Subcutaneous abdominal adipose tissue (tissue), 5 donors: ENCODE results near the gene MITF.

Experiments used
- H3K27ac ChIP-seq: one replicate; pipeline ENCODE4 v1.7.0; 2013; ENCODE audit warnings: low read depth, mild to moderate bottlenecking, inconsistent platforms, low read length, moderate library complexity
- H3K27me3 ChIP-seq, 5 donors: one replicate each; pipeline ENCODE4 v1.7.0; 2013; ENCODE audit warnings: low read length in 5 of 5, inconsistent platforms in 1 of 5; ENCODE audit not compliant: control insufficient read depth in 5 of 5, insufficient read depth in 4 of 5
- H3K36me3 ChIP-seq, 5 donors: one replicate each; pipeline ENCODE4 v1.7.0; 2013; ENCODE audit warnings: low read length in 5 of 5; ENCODE audit not compliant: control insufficient read depth in 5 of 5, insufficient read depth in 5 of 5
- H3K4me1 ChIP-seq, 5 donors: one replicate each; pipeline ENCODE4 v1.7.0; 2013; ENCODE audit warnings: low read length in 5 of 5, mild to moderate bottlenecking in 3 of 5, moderate library complexity in 1 of 5; ENCODE audit not compliant: control insufficient read depth in 5 of 5, insufficient read depth in 5 of 5
- H3K4me3 ChIP-seq, 5 donors: one replicate each; pipeline ENCODE4 v1.7.0; 2013; ENCODE audit warnings: low read length in 5 of 5, low read depth in 1 of 5
- H3K9ac ChIP-seq, 5 donors: one replicate each; pipeline ENCODE4 v1.7.0; 2013; ENCODE audit warnings: low read length in 5 of 5, mild to moderate bottlenecking in 4 of 5, moderate library complexity in 3 of 5
- H3K9me3 ChIP-seq, 5 donors: one replicate each; pipeline ENCODE4 v1.7.0; 2013; ENCODE audit warnings: low read length in 5 of 5; ENCODE audit not compliant: control insufficient read depth in 5 of 5
- donor health status: healthy.
- donor health status: healthy.
- donor health status: healthy.
- donor health status: healthy.
- donor health status: healthy.

Gene MITF

DNA sequence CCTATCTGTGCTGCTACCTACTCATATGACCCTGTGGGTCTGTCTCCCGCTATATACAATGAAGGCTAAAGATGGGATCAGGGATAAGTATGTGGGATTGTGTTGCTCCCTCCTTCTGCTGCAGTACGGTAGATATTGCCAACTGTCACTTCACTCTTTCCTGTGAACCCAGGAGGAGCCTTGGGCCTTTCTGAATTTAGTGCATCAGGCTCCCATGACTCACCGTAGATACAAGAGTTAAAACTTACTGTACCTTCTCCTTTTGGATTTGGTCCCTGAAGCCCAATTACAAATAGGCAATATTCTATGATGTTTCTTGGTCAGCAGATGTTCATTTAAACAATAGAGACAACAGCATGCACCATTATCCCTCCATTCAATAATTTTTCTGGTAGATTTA is 27.4 kb downstream of the MITF start:
- Histone ChIP-seq H3K27ac (no peak overlapping the region), H3K36me3 (no peaks in the 10 kb centered on the region), H3K4me3 (no peak overlapping the region), H3K9ac (no peak overlapping the region), H3K27me3 (no peaks in the 10 kb centered on the region), H3K4me1 (peaks cover 0 to 50% (median 39%) of the 10 kb centered on the region in 5 donors), H3K9me3 (no peaks in the 10 kb centered on the region)

DNA sequence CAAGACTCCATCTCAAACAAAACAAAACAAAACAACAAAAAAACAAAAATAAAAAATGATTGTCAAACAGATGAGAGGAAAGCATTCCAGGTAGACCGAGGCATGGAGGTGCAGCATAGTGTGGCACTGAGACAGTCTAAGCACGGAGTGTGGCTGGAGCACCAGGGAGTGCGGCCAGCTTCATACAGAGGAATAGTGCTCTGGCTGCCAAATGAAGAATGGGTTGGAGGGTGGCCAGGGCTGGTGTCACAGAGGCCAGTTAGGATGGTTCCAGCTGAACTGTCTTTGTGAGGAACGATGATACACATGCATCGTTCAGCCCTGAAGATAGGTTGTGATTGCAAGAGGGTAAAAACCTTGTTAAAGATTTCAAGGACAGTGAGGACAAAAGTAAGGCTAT is 28.3 kb downstream of the MITF start:
- Histone ChIP-seq H3K9ac (no peak overlapping the region), H3K4me1 (peaks cover 0 to 41% (median 36%) of the 10 kb centered on the region in 5 donors), H3K36me3 (no peaks in the 10 kb centered on the region), H3K9me3 (no peaks in the 10 kb centered on the region), H3K27ac (no peak overlapping the region), H3K27me3 (no peaks in the 10 kb centered on the region), H3K4me3 (no peak overlapping the region)

DNA sequence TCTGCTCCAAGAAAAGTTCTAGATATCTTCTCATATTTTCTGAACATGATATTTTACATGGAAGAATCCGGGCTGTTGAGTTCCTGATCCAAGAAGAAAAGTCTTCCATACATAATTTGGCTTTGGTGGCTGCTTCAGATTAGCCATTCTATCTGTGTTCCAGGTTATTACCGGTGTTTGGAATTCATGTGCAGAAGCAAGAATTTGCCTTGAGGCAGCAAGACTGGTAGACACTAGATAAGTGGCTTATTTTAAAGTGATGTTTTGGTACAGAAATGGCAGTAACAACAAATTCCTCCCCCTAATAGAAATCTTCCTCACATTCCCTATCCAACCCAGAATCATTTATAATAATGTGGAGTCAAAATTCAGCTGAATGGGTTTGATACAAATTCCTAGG is 29.2 kb downstream of the MITF start:
- no peaks in the 10 kb centered on the region for H3K9me3 ChIP-seq
- no peaks in the 10 kb centered on the region for H3K27me3 ChIP-seq
- H3K9ac ChIP-seq = no peak overlapping the region
- H3K36me3 ChIP-seq = no peaks in the 10 kb centered on the region
- H3K4me3 ChIP-seq = no peak overlapping the region
- peaks cover 0 to 32% (median 31%) of the 10 kb centered on the region in 5 donors for H3K4me1 ChIP-seq
- no peak overlapping the region for H3K27ac ChIP-seq

DNA sequence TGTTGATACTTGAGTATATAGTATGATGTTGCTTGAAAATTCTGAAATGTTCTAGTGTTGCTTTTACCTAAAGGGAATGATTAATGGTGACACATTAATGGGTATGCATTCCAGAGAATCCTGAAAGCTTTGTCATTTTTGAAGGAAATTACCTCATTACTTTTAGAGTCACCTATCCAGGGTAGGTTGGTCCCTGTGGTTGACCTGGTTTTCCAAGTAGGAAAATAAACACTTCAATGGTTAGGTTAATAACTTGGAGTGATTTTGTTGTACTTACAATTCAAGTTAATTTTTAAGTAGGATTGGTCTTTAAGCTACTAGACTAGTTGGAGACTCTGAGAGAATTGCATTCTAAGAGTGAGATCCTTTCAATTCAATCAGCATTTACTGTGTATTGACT is 31.0 kb downstream of the MITF start:
- Histone ChIP-seq H3K4me1 (peaks cover 0 to 25% (median 21%) of the 10 kb centered on the region in 5 donors), H3K9ac (no peak overlapping the region), H3K9me3 (no peaks in the 10 kb centered on the region), H3K27me3 (no peaks in the 10 kb centered on the region), H3K36me3 (no peaks in the 10 kb centered on the region), H3K4me3 (no peak overlapping the region), H3K27ac (no peak overlapping the region)

DNA sequence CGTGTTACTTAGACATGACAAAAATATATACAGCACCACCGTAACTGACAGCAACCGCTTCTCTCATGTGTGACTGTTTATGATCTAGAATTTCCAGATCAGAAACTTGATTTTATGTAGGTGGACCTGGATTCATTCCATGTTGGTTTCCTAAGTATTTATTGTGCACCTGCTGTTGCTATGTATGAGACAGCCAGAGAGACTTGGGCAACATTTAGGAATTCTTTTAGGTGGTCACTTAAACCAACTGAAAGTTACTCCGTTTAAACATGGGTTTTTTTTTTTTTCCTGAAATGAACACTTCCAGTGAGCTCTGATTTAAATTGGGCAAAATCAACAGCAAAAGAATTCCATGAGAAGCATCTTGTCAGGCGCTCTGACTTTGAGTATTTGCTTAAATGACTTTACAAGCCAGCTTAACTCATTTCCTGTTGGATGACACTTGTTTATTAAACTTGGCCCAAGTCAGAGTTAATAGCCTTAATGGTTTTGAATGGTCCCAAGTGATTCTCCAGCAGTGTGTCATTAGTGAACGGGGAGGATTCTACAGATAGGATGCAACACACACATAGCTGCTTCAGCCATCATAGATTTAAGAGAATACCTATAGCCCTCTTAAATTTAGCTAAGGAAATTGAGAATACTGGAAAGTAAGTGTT is 31.8 kb downstream of the MITF start:
- no peak overlapping the region for H3K4me3 ChIP-seq
- no peaks in the 10 kb centered on the region for H3K27me3 ChIP-seq
- no peak overlapping the region for H3K9ac ChIP-seq
- H3K27ac ChIP-seq = no peak overlapping the region
- no peaks in the 10 kb centered on the region for H3K9me3 ChIP-seq
- peaks cover 0 to 25% (median 19%) of the 10 kb centered on the region in 5 donors for H3K4me1 ChIP-seq
- no peaks in the 10 kb centered on the region for H3K36me3 ChIP-seq

DNA sequence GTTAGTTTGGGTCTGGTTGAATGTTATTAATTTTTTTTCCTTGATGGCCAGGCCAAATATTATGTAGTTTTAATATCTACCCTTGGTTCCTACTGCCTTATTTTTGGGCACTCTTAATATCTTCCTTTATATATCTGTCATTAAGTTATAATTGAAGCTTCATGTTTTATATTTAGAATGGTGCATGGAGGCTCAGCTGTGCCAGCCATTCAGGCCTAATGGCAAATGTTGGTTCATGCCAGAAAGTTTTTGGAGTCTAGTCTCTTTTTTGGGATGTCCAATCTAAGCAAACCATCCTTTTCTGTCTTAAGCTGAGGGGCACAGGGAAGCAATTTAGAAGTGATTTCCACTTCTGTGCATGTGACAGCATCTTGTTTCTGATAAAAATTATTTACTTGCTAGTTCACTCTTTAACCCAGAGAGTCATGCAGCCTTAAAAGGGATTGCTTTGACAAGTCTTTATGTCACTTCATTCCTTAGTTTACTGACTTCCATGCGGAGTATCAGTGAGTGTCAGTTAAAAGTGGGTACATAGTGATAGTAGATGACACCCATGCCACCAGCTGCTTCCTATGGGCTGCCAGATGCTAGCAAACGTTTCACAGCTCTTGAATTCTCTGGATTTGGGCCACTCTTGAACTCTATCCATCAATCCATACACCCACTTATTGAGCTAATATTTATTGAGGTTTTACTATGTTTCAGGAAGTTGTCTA is 33.0 kb downstream of the MITF start:
- H3K4me1 ChIP-seq = peaks cover 0 to 24% (median 17%) of the 10 kb centered on the region in 5 donors
- no peak overlapping the region for H3K27ac ChIP-seq
- no peaks in the 10 kb centered on the region for H3K9me3 ChIP-seq
- H3K27me3 ChIP-seq = no peaks in the 10 kb centered on the region
- no peak overlapping the region for H3K9ac ChIP-seq
- no peaks in the 10 kb centered on the region for H3K36me3 ChIP-seq
- no peak overlapping the region for H3K4me3 ChIP-seq

DNA sequence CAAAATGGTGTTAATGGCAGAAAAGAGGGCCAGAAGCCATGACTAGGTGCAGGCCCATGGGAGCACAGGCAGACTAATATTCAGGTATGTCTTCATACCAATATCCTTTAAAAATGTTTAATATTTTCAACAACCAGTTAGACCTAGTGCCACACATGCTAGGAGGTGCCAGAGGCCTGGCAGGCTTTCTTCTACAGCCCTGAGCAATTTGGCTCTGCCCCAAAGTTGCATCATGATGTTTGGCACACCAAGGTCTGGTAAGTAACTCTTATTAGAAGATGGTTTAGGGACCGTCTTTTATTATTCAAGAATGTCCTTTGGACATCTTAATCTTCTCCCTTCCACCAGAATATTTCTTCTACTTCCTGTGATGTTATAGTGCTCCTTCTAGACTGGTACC is 34.8 kb downstream of the MITF start:
- H3K9me3 ChIP-seq = no peaks in the 10 kb centered on the region
- H3K4me3 ChIP-seq = no peak overlapping the region
- no peaks in the 10 kb centered on the region for H3K27me3 ChIP-seq
- H3K4me1 ChIP-seq = peaks cover 0 to 21% (median 12%) of the 10 kb centered on the region in 5 donors
- H3K27ac ChIP-seq = no peak overlapping the region
- H3K9ac ChIP-seq = no peak overlapping the region
- no peaks in the 10 kb centered on the region for H3K36me3 ChIP-seq

DNA sequence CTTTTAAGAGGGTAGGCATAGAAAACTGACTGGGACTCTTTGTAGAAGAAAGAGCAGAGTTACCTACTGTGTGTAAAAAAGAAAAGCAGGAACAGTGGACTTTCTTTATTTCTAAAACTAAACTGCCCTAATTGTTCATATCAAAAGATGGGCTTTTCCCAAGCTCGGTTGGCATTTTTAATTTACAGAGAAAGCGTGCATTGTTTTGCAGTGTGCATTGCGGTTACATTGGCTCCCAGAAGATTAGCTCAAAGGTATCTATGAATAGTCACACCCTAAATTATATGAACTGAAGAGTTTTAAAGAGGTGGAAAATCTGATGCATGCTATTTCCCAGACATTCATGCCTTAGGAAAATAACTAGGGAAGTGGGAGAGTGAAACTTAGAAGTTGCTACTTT is 36.5 kb downstream of the MITF start:
- Histone ChIP-seq H3K9me3 (no peaks in the 10 kb centered on the region), H3K27ac (no peak overlapping the region), H3K4me3 (no peak overlapping the region), H3K9ac (no peak overlapping the region), H3K27me3 (no peaks in the 10 kb centered on the region), H3K4me1 (peaks cover 0 to 21% (median 14%) of the 10 kb centered on the region in 5 donors), H3K36me3 (no peaks in the 10 kb centered on the region)

DNA sequence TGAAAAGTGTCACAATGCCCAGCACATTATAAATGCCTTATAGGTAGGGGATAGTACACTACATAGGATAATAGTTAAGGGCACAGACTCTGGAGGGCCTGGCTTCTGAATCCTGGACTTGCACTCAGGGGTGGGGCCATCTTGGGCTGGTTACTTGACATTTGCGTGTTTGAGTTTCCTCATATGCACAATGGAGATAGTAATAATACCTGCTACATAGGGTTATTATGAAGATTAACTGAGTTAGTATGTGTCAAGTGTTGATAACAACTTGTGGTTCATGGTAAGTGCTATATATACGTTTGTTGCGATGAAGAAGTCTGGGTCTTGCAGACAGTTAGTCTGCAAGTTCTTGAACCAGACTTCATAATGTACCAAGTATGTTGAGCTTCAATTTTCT is 37.0 kb downstream of the MITF start:
- H3K27me3 ChIP-seq = no peaks in the 10 kb centered on the region
- H3K4me3 ChIP-seq = no peak overlapping the region
- no peaks in the 10 kb centered on the region for H3K36me3 ChIP-seq
- no peaks in the 10 kb centered on the region for H3K9me3 ChIP-seq
- no peak overlapping the region for H3K27ac ChIP-seq
- H3K9ac ChIP-seq = no peak overlapping the region
- peaks cover 0 to 21% (median 11%) of the 10 kb centered on the region in 5 donors for H3K4me1 ChIP-seq

DNA sequence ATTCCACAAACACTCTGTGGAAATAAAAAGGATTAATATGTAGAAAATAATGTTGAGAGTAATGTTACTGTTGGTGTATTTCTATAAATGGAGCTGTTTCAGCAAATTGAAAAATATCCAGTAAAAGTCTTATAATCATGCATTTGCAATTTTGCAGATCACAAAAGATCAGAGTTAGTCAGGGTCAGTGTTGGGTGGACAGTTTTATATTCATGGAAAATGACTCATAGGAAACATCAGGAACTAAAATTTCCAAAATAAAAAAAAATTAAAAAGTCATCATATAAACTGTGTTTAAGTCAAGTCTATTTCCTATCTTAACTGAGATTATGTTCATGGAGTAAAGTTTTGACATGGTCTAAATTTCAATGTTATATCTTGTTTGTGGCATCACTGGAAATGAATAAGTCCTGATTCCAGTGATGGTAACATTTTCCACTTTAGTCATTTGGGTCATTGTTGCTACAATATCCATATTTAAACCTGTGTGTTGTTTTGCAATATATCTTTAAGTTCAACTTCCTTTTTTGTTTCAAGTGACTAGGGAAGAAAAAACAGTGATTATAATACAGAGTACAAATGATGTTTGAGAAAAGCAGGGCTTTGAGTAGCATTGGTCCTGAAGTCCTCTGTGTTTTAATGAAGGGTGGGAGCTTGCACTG is 37.8 kb downstream of the MITF start:
- H3K27me3 ChIP-seq = no peaks in the 10 kb centered on the region

More for the DNA sequence above, 37.8 kb downstream of the MITF start:
- no peak overlapping the region for H3K27ac ChIP-seq
- no peaks in the 10 kb centered on the region for H3K9me3 ChIP-seq
- H3K4me3 ChIP-seq = no peak overlapping the region
- no peaks in the 10 kb centered on the region for H3K36me3 ChIP-seq
- no peak overlapping the region for H3K9ac ChIP-seq
- peaks cover 0 to 21% (median 9%) of the 10 kb centered on the region in 5 donors for H3K4me1 ChIP-seq
